HG03571 (cell line): ENCODE data around the gene KRTAP5-8.
"Not testable (repeated sequence)": the region's sequence is repeated elsewhere in the genome, so short reads cannot be mapped to it uniquely, and the experiment has no call there.

Experiments used
- ATAC-seq: cut with Tn5 transposase; IDR thresholded peaks from one replicate; pipeline ENCODE4 v1.9.1; 2021; ENCODE audit not compliant: unreplicated experiment

KRTAP5-8 gene

DNA sequence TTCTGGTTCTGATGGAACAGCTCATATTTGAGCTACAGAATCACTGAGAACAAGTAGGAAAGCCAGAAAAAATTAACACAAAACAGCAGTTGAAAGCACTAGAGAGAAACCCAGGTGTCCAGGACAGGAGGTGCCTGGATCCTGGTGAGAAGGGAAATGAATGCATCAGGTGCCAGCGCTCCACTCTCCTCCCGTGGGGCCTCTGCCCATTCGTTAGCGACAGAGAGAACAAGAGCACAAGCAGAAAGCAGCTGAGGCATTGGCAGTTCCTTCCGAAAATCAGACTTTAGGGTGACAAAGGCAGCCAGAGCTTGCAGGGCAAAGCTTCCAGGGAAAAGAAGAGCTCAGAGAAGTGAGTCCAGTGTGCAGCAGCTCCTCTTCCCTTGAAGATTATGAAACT, 30.7 kb upstream of the KRTAP5-8 start:
- ATAC-seq: no peak

DNA sequence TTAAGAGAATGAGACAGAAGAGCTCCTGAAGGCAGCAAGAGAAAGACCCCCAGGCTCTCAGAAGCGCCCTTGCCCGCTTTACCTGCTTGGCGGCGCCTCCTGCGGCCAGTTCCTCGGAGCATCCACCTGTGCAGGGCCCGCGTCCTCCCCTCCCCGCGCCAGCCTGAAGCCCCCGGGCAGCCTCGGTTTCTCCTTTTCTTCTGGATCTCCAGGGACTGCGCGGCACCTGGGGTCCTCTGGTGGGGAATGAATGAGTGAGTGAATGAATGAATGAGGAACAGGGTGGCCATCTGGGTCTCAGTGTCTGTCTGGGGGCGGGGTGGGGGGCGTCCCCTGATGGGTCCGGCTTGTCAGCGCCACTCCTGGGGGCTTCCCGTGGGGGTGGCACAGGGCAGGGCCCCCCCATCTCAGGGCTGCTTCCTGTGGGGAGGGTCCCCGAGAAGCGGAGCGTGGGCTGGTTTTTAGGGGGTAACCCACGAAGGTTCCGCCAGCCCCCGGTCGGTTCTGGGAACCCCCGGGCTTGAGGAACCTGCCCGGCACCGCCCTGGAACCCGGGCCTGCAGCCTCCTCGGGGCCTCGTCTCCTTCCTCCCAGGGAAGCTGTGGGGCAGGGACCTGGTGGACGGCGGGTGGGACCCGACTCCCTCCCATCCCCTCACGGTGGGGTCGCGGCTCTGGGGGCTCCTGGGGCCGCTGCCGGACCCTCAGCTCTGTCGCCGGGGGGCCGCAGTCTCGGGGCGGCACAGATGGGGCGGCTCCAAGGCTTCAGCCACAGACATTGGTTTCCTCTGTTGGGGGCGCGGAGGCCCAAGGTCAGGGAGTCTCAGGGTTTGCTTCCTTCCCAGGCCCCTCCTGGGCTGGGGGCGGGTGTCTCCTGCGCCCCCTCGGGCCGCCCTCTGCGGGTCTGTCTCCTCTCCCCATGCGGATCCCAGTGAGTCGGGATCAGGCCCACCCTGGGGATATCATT, 19.0 kb upstream of the KRTAP5-8 start:
- no peak for ATAC-seq

DNA sequence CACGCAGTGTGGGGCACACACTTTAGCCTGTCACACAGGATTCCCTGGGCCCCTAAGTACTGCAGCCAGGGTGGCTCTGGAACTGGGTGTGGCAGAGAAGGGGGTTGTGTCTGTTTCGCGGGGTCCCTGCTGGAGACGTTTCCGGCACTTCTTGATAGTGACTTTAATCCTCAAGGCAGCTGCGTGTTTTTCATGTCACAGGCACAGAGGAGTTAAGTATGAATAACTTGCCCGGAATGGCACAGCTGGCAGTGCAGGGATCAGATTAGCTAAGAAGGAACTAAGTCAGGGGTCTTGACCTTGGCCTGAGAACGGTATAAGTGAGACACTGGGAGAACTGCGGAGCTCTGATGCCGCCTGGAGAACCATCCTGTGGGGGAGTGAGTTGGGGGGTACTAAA, 18.3 kb upstream of the KRTAP5-8 start:
- no peak for ATAC-seq

DNA sequence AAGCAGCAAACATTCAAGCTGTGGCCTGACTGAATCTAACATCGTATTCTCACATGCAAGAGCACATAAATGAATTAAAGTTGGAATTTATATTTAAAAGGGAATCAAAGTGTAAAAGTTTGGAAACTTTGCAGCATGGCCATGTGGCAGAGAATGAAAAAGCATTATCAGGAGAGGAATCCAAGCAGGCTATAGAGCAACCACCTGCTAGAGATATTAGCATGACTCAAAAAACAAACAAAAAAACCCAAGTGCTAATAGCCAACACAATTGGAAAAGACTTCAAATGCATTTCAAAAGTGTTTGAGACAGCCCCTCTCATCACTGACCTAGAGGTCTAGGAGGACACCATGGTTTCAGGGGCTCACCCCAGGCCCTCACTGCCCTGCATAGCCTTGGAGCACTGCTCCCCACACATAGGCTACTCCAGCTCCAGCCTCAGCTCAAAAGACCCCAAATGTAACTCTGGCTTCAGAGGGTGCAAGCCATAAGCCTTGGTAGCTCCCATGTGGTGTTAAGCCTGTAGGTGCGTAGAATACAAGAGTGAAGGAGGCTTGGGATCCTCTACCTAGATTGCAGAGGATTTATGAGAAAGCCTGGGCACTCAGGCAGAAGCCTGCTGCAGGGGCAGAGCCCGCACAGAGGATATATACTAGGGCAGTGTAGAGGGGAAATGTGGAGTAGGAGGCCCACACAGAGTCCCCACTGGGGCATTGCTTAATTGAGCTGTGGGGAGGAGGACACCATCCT, 12.5 kb upstream of the KRTAP5-8 start:
- ATAC-seq: no peak

DNA sequence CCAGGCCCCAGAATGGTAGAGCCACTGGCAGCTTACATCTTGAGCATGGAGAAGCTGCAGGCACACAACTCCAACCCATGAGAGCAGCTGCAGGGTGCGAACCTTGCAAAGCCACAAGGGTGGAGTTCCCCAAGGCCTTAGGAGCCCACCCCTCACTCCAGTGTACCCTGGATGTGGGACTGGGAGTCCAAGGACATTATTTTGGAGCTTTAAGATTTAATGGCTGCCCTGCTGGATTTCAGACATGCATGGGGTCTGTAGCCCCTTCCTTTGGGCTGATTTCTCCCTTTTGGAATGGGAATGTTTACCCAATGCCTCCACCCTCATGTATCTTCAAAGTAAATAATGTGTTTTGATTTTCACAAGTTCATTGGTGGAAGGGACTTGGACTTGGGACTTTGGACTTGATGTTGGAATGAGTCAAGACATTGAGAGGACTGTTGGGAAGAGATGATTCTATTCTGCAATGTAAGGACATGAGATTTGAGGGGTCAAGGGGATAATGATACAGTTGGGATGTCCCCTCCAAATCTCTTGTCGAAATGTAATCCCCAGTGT, 11.8 kb upstream of the KRTAP5-8 start:
- no peak for ATAC-seq

DNA sequence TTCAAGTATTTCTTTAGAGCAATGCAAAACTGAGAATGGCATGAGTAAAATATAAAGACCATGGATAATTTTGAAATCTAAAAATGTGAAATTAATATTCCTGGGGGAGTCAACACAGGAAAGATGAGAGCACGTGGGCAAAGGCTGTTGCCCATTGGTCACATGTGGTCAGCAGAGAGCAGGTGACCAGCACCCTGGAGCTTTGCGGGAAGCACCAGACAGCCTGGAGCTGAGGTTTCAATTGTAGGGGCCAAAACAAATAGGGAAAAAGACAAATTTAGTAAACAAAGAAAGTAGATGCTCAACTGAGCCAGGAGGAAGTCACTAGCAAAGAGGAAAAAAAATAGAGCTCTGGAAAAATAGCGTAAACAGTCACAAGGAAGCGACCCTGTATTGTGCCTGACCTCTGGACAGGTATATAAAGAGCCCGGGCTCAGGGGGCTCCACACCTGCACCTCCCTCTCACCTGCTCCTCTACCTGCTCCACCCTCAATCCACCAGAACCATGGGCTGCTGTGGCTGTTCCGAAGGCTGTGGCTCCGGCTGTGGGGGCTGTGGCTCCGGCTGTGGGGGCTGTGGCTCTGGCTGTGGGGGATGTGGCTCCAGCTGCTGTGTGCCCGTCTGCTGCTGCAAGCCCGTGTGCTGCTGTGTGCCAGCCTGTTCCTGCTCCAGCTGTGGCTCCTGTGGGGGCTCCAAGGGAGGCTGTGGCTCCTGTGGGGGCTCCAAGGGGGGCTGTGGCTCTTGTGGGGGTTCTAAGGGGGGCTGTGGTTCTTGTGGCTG, 10.8 kb upstream of the KRTAP5-8 start, which contains the start of gene KRTAP5-7:
Gene KRTAP5-7, plus strand, starts transcription at position 472 of the 780 bp plus-strand sequence. Its CDS starts 34 bp downstream, at position 506.
- not testable (repeated sequence) for ATAC-seq

DNA sequence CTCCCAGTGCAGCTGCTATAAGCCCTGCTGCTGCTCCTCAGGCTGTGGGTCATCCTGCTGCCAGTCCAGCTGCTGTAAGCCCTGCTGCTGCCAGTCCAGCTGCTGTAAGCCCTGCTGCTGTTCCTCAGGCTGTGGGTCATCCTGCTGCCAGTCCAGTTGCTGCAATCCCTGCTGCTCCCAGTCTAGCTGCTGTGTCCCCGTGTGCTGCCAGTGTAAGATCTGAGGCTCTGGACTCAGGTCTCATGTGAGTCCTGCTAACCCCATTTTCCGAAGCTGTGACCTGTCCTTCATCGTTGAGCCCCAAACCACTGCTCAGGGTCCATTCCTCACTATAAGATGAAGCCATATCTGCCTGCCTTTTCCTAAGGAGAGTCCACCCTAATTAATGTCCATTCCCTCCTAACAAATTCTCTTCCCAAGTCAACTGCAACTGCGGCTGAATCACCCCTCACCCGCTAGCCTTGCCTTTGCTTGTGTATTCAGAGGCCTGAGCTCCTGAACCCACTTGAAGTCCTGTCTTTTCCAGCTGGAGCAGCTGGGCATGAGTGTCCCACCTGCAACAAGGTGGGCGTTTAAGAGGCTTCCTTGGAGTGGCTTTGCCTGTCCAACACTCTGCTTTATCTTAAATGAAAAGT, 10.1 kb upstream of the KRTAP5-8 start:
- ATAC-seq: no peak

DNA sequence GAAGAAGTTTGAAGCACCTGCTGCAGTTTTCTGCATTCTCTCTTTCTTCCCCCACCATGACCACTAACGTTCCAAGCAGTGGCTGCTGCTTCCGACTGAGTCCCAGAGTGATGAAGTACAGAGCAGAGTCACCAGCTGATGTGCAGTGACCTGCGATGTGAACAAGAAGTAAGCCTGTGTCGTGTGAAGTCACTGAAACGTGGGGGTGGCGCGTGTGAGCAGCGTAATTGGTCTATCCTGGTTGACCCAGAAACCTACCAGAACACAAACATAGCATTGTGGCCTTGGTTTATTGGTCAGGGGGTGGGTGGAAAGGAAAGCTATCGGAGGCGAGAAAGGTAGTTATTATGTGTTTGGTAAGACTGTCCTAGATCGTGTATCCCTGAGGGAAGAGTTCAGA, 7.2 kb upstream of the KRTAP5-8 start:
- ATAC-seq: no peak

DNA sequence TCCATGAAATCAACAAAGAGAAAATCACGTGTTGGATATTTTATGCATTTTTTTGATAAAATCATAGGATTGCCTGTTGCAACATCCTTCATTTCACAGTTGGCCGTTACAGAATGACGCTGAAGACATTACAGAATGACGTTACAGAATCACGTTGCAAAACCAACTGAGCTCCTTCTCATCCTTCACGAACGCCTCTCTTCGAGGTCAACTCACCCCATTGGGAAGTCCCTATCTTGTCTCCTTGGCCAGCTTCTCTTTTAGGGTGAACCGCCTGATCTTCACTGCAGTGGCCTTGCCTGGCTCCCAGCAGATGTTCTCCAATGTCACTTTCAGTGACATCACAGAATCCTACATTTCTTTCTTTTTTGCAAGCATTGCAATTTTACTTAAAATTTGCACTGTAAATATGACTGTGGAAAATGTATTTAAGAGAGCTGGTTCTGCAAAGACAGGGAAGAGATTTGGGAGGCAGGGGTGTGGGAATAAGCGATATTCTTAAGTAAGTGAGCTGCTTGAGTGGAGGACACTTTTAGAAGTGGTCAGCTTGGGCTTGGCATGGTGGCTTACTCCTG, 5.7 kb upstream of the KRTAP5-8 start:
- ATAC-seq: no peak

DNA sequence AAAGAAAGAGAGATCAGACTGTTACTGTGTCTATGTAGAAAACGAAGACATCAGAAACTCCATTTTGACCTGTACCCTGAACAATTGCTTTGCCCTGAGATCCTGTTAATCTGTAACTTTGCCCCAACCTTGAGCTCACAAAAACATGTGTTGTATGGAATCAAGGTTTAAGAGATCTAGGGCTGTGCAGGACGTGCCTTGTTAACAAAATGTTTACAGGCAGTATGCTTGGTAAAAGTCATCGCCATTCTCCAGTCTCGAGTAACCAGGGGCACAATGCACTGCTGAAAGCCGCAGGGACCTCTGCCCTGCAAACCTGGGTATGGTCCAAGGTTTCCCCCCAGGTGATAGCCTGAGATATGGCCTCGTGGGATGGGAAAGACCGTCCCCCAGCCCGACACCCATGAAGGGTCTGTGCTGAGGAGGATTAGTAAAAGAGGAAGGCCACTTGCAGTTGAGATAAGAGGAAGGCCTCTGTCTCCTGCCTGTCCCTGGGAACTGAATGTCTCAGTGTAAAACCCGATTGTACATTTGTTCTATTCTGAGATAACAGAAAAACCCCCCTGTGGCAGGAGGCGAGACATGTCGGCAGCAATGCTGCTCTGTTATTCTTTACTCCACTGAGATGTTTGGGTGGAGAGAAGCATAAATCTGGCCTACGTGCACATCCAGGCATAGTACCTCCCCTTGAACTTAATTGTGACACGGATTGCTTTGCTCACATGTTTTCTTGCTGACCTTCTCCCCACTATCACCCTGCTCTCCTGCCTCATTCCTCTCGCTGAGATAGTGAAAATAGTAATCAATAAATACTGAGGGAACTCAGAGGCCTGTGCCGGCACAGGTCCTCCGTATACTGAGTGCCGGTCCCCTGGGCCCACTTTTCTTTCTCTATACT, 2.9 kb upstream of the KRTAP5-8 start:
- ATAC-seq: not testable (repeated sequence)

DNA sequence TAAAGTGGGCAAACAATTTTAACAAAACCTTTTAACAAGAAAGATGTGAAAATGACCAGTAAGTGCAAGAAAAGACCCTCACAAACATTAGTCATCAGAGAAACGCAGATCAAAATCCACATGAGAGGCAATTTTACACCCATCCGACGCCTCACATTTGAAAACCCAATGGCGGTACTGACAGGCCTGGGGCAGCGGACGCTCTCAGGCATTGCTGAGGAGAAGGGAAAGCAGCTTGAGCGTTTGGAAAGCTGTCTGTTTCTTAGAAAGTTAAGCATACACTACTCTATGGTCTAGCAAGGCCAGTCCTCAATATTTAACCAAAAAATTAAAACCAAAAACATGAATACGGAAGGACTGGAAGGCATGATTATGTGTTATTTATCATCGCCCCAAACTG, 2.0 kb upstream of the KRTAP5-8 start:
- no peak for ATAC-seq

DNA sequence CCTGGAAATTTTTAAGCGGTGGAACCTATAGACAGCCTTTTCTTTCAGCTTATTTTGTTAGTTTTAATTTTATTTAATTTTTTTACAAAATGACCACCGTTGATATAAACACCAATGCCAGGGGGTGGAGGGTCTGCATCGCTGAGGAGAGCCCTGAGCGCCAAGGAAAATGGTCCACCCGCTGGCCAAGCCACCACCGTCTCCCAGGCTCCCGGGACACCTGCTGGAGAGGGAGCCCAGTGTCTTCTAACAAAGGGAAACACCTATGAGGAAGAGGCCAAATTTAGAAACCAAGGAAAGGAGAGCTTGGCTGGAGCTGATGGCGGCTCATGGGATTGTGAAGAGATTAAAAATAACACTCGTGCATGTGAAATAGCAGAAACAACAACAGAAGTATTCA, 288 bp upstream of the KRTAP5-8 start:
- ATAC-seq: no peak

DNA sequence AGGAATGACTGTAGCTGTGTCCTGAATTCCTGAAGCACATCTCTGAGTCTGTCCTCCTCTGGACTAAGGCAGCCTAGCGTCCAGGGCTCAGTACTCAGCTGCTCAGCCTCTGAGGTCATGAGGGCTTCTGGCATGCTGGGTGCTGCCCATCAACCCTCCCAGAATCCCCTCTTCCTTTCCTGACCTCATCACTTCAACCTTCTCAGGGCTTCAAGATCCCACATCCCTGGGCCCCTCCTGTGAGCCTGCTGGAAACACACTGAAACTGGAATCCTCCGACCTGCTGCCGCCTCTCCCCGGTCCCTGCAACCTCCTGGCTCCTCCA, 803 bp downstream of the KRTAP5-8 start:
- ATAC-seq: no peak

DNA sequence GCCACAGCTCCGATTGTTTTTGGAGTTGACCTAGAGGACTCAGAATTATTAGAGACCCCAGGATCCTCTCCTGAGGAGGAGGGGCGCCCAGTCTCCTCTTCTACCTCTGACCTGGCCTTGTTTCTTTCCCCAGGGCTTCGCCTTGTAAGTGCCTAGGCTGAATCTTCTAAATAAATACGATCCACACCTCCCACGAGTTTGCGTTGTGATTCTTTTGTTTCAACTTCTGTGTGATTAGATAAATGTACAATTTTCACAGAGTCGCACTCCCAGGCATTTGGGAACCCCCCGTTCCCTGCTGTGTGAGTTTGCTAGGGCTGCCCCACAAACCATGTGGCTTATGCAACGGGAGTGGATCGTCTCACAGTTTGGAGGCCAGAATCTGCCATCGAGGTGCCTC, 1.2 kb downstream of the KRTAP5-8 start:
- ATAC-seq: no peak

DNA sequence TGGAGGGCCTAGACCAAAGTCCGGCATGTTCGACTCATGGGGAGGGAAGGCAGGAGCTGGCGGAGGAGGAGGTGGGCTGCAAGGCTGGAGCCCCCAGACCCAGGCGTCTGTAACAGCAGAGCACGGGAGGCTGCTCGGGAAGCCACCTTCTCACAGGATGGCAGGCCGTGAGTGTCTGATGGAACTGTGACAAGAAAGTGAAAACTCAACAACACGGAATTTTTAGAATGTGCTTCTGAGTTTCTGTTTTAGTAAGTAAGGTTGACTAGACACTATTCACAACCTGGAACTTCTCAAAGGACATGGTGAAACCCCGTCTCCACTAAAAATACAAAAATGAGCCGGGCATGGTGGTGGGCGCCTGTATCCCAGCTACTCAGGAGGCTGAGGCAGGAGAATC, 2.1 kb downstream of the KRTAP5-8 start:
- not testable (repeated sequence) for ATAC-seq

DNA sequence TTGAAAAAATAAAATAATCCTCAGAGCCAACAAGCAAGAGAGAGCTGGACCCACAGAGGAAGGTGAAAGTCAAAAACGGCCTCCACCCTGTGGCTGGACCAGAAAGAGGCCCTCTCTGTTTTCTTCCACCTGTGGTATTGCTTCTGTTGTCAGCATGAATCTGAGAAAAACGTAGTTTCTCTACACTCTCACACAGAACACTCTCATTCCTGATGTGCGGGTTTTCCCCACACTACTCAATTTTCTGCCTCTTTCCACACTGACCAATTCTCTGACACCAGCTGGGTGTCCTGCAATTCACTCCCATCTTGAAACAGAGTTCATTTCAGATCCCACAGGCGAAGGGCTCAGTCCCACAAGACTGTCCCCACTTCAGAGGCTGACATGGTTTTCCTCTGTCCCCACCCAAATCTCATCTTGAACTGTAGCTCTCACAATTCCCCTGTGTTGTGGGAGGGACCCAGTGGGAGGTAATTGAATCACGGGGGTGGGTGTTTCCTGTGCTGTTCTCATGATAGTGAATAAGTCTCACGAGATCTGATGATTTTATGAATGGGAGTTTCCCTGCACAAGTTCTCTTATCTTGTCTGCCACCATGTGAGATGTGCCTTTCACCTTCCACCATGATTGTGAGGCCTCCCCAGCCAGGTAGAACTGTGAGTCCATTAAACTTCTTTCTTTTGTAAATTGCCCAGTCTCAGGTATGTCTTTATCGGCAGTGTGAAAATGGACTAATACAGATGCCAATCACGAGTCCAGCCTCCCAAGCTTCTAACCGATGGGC, 2.9 kb downstream of the KRTAP5-8 start:
- not testable (repeated sequence) for ATAC-seq

DNA sequence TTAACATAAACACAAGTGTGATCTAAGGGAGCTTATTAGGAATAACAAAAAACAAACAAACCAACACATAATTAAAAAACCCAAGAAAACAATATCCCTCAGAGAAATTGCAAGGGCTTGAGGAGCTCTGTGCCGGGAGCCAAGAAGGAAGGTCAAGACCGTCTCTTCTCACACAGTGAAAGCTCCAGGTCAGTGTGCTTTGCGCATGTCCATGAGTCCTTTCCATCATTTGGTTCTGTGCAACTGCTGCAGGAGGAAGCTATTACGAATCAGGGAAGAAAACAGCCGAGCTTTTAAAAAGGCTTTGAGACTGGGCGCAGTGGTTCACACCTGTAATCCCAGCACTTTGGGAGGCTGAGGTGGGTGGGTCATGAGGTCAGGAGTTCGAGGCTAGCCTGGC, 4.6 kb downstream of the KRTAP5-8 start:
- no peak for ATAC-seq
